ENCODE data around the gene GALNT15. TPM values are rescaled to one million over a fixed set of nuclear protein-coding genes. Genes with fewer than 3 reads are reported as not detected.

GALNT15 gene
- total and polyA plus RNA-seq, 2 donors (not counting 1 experiment from before 2014, with no cell fraction given) = not detected

GRCh38 chr3:16253601-16254000, 79.1 kb downstream of the GALNT15 start:
- no peak overlapping the region for H3K4me2 ChIP-seq (replicated peaks; ENCODE audit: low read depth, low read length, poor library complexity, severe bottlenecking)
- ChIA-PET POLR2A (interaction anchor here (0.6 kb wide), 1 partner anchor 19 kb away, joined by 3 read pairs; no protein-coding TSS in a partner anchor), CTCF (no interaction called here)
- H4K20me1 ChIP-seq (ENCODE audit: control insufficient read depth, insufficient read depth, low read length, poor library complexity, severe bottlenecking) = no peaks in the 10 kb centered on the region
- no peak overlapping the region for H3K4me3 Mint-ChIP-seq
- H2AFZ ChIP-seq (ENCODE audit: insufficient read depth, low read depth, low read length, poor library complexity, severe bottlenecking) = no peak overlapping the region
- no peak overlapping the region for H3K27ac ChIP-seq (ENCODE audit: low read length in 2 of 2)
- no peaks in the 10 kb centered on the region for H3K36me3 ChIP-seq (replicated peaks in 1 of 2; ENCODE audit: control extremely low read depth in 1 of 2, control insufficient read depth in 1 of 2, extremely low read depth in 1 of 2, insufficient read depth in 2 of 2, low read length in 1 of 2)
- no peak overlapping the region for H3K27ac Mint-ChIP-seq
- H3K9ac ChIP-seq (ENCODE audit: low read length) = no peak overlapping the region
- H3K27me3 Mint-ChIP-seq = peaks cover 3% of the 10 kb centered on the region
- H3K9me3 ChIP-seq (ENCODE audit: control extremely low read depth in 1 of 3, control insufficient read depth in 2 of 3, insufficient read depth in 1 of 3, low read length in 2 of 3) = no peaks in the 10 kb centered on the region
- 100% methylated on average over 4 of the region's 7 CpGs for WGBS (ENCODE audit: insufficient coverage)
- no peak overlapping the region for H3K4me3 ChIP-seq (ENCODE audit: control extremely low read depth in 1 of 5, extremely low read depth in 1 of 5, insufficient read depth in 1 of 5, low read depth in 2 of 5, low read length in 4 of 5)
- H3K27me3 ChIP-seq (replicated peaks in 1 of 4; ENCODE audit: control extremely low read depth in 1 of 4, control insufficient read depth in 3 of 4, insufficient read depth in 4 of 4, low read length in 3 of 4) = peaks cover 0 to 4% (median 0%) of the 10 kb centered on the region in 4 experiments
- H3K4me1 Mint-ChIP-seq = peaks cover 9% of the 10 kb centered on the region
- ATAC-seq (ENCODE audit: low read depth) (no peak), DNase-seq (no peak)
- intact Hi-C loops (cut with micrococcal nuclease) = no loop called here
- no peaks in the 10 kb centered on the region for H3K9me3 Mint-ChIP-seq (ENCODE audit: insufficient read depth)
- H3K79me2 ChIP-seq (ENCODE audit: control insufficient read depth, insufficient read depth, low read length) = no peaks in the 10 kb centered on the region
- no peak for TF ChIP-seq CTCF (IDR thresholded peaks at IDR 0.05)
- no peak for TF ChIP-seq EZH2 (IDR thresholded peaks at IDR 0.05; ENCODE audit: borderline replicate concordance, insufficient read depth, low read depth, low read length, poor library complexity, severe bottlenecking)
- H3K4me1 ChIP-seq (ENCODE audit: control insufficient read depth in 2 of 2, insufficient read depth in 2 of 2, low read length in 2 of 2) = peaks cover 3 to 6% of the 10 kb centered on the region in 2 donors

GRCh38 chr3:16254916-16255315, 80.4 kb downstream of the GALNT15 start:
- intact Hi-C loops (cut with micrococcal nuclease) = no loop called here
- Mint-ChIP-seq H3K4me1 (peaks cover 9% of the 10 kb centered on the region), H3K4me3 (no peak overlapping the region), H3K9me3 (ENCODE audit: insufficient read depth) (no peaks in the 10 kb centered on the region), H3K27ac (no peak overlapping the region), H3K27me3 (peaks cover 3% of the 10 kb centered on the region)
- H3K4me1 ChIP-seq (ENCODE audit: control insufficient read depth in 2 of 2, insufficient read depth in 2 of 2, low read length in 2 of 2) = peaks cover 3 to 6% of the 10 kb centered on the region in 2 donors
- H4K20me1 ChIP-seq (ENCODE audit: control insufficient read depth, insufficient read depth, low read length, poor library complexity, severe bottlenecking) = no peaks in the 10 kb centered on the region
- H3K79me2 ChIP-seq (ENCODE audit: control insufficient read depth, insufficient read depth, low read length) = no peaks in the 10 kb centered on the region
- no peak overlapping the region for H3K9ac ChIP-seq (ENCODE audit: low read length)
- no peak for ATAC-seq (ENCODE audit: low read depth)
- H3K27me3 ChIP-seq (replicated peaks in 1 of 4; ENCODE audit: control extremely low read depth in 1 of 4, control insufficient read depth in 3 of 4, insufficient read depth in 4 of 4, low read length in 3 of 4) = no peaks in the 10 kb centered on the region
- no peak for TF ChIP-seq EZH2 (IDR thresholded peaks at IDR 0.05; ENCODE audit: borderline replicate concordance, insufficient read depth, low read depth, low read length, poor library complexity, severe bottlenecking)
- TF ChIP-seq CTCF (IDR thresholded peaks at IDR 0.05) = no peak
- POLR2A ChIA-PET = no interaction called here
- H3K4me2 ChIP-seq (replicated peaks; ENCODE audit: low read depth, low read length, poor library complexity, severe bottlenecking) = no peak overlapping the region
- no peak overlapping the region for H3K4me3 ChIP-seq (ENCODE audit: control extremely low read depth in 1 of 5, extremely low read depth in 1 of 5, insufficient read depth in 1 of 5, low read depth in 2 of 5, low read length in 4 of 5)
- no peak overlapping the region for H2AFZ ChIP-seq (ENCODE audit: insufficient read depth, low read depth, low read length, poor library complexity, severe bottlenecking)
- H3K36me3 ChIP-seq (replicated peaks in 1 of 2; ENCODE audit: control extremely low read depth in 1 of 2, control insufficient read depth in 1 of 2, extremely low read depth in 1 of 2, insufficient read depth in 2 of 2, low read length in 1 of 2) = peaks cover 4 to 12% of the 10 kb centered on the region in 2 experiments
- H3K9me3 ChIP-seq (ENCODE audit: control extremely low read depth in 1 of 3, control insufficient read depth in 2 of 3, insufficient read depth in 1 of 3, low read length in 2 of 3) = no peaks in the 10 kb centered on the region
- WGBS (ENCODE audit: insufficient coverage) = 76% methylated on average over 5 of the region's 5 CpGs
- H3K27ac ChIP-seq (ENCODE audit: low read length in 2 of 2) = no peak overlapping the region
- CTCF ChIA-PET = interaction anchor here (0.9 kb wide), 1 partner anchor 77 kb away, joined by 3 read pairs; no protein-coding TSS in a partner anchor
- DNase-seq = no peak

Measured in B cell (primary cell).